ENCODE data around the gene ITGB3BP.
"Not testable (repeated sequence)": the region's sequence is repeated elsewhere in the genome, so short reads cannot be mapped to it uniquely, and the experiment has no call there.

Gene ITGB3BP

GRCh38 chr1:63466759-63467158 is 56.3 kb downstream of the ITGB3BP start:
- TF ChIP-seq POLR2A (IDR thresholded peaks at IDR 0.05; ENCODE audit: low read depth, low read length) = no peak
- FAIRE-seq (no peak), DNase-seq (ENCODE audit: insufficient read length, low spot score) (no peak)

- TF ChIP-seq POLR2A (IDR thresholded peaks at IDR 0.05; ENCODE audit: low read depth, low read length) = no peak
These were observed 56.8 kb downstream of the ITGB3BP start for GRCh38 chr1:63466181-63466580.

GRCh38 chr1:63463248-63463647 is 59.8 kb downstream of the ITGB3BP start:
- TF ChIP-seq POLR2A (IDR thresholded peaks at IDR 0.05; ENCODE audit: low read depth, low read length) = no peak
- DNase-seq (ENCODE audit: insufficient read length, low spot score) (no peak), FAIRE-seq (peak; percentile 62)

More at GRCh38 chr1:63466181-63466580, 56.8 kb downstream of the ITGB3BP start:
- FAIRE-seq (no peak), DNase-seq (ENCODE audit: insufficient read length, low spot score) (no peak)

GRCh38 chr1:63461661-63462230 is 61.3 kb downstream of the ITGB3BP start:
- no peak for TF ChIP-seq POLR2A (IDR thresholded peaks at IDR 0.05; ENCODE audit: low read depth, low read length)
- FAIRE-seq (peak; percentile 11), DNase-seq (ENCODE audit: insufficient read length, low spot score) (no peak)

- TF ChIP-seq POLR2A (IDR thresholded peaks at IDR 0.05; ENCODE audit: low read depth, low read length) = no peak
- DNase-seq (ENCODE audit: insufficient read length, low spot score) (no peak), FAIRE-seq (no peak)
These were observed 64.3 kb downstream of the ITGB3BP start for GRCh38 chr1:63458750-63459149.

GRCh38 chr1:63454269-63454668 is 68.8 kb downstream of the ITGB3BP start:
- FAIRE-seq = no peak
- TF ChIP-seq POLR2A (IDR thresholded peaks at IDR 0.05; ENCODE audit: low read depth, low read length) = no peak
- no peak for DNase-seq (ENCODE audit: insufficient read length, low spot score)

- TF ChIP-seq POLR2A (IDR thresholded peaks at IDR 0.05; ENCODE audit: low read depth, low read length) = no peak
- no peak for FAIRE-seq
- no peak for DNase-seq (ENCODE audit: insufficient read length, low spot score)
These were observed 69.8 kb downstream of the ITGB3BP start for GRCh38 chr1:63453232-63453631.

- no peak for TF ChIP-seq POLR2A (IDR thresholded peaks at IDR 0.05; ENCODE audit: low read depth, low read length)
- DNase-seq (ENCODE audit: insufficient read length, low spot score) = no peak
- FAIRE-seq = no peak
These were observed 72.6 kb downstream of the ITGB3BP start for GRCh38 chr1:63450416-63450815.

GRCh38 chr1:63448731-63449246 is 74.2 kb downstream of the ITGB3BP start:
- no peak for DNase-seq (ENCODE audit: insufficient read length, low spot score)
- no peak for TF ChIP-seq POLR2A (IDR thresholded peaks at IDR 0.05; ENCODE audit: low read depth, low read length)
- no peak for FAIRE-seq

- DNase-seq (ENCODE audit: insufficient read length, low spot score) (no peak), FAIRE-seq (no peak)
- no peak for TF ChIP-seq POLR2A (IDR thresholded peaks at IDR 0.05; ENCODE audit: low read depth, low read length)
These were observed 80.9 kb downstream of the ITGB3BP start for GRCh38 chr1:63442141-63442475.

- no peak for TF ChIP-seq POLR2A (IDR thresholded peaks at IDR 0.05; ENCODE audit: low read depth, low read length)
- no peak for FAIRE-seq
These were observed 87.9 kb downstream of the ITGB3BP start for GRCh38 chr1:63435161-63435560.

GRCh38 chr1:63429281-63429680 is 93.7 kb downstream of the ITGB3BP start:
- no peak for FAIRE-seq
- no peak for TF ChIP-seq POLR2A (IDR thresholded peaks at IDR 0.05; ENCODE audit: low read depth, low read length)
- no peak for DNase-seq (ENCODE audit: insufficient read length, low spot score)

More at GRCh38 chr1:63435161-63435560, 87.9 kb downstream of the ITGB3BP start:
- DNase-seq (ENCODE audit: insufficient read length, low spot score) = no peak

- FAIRE-seq (no peak), DNase-seq (ENCODE audit: insufficient read length, low spot score) (no peak)
- TF ChIP-seq POLR2A (IDR thresholded peaks at IDR 0.05; ENCODE audit: low read depth, low read length) = no peak
These were observed 94.2 kb downstream of the ITGB3BP start for GRCh38 chr1:63428815-63429214.

- no peak for FAIRE-seq
These were observed 99.4 kb downstream of the ITGB3BP start for GRCh38 chr1:63423649-63424048.

GRCh38 chr1:63420746-63421145 is 102.3 kb downstream of the ITGB3BP start:
- FAIRE-seq; DNase-seq (ENCODE audit: insufficient read length, low spot score): not testable (repeated sequence)

More at GRCh38 chr1:63423649-63424048, 99.4 kb downstream of the ITGB3BP start:
- no peak for TF ChIP-seq POLR2A (IDR thresholded peaks at IDR 0.05; ENCODE audit: low read depth, low read length)
- DNase-seq (ENCODE audit: insufficient read length, low spot score) = no peak

- DNase-seq (ENCODE audit: insufficient read length, low spot score) (no peak), FAIRE-seq (no peak)
- no peak for TF ChIP-seq POLR2A (IDR thresholded peaks at IDR 0.05; ENCODE audit: low read depth, low read length)
These were observed 104.9 kb downstream of the ITGB3BP start for GRCh38 chr1:63418101-63418500.
